Measurements from ENCODE around the gene LRRFIP1.

- TF ChIP-seq CTCF (IDR thresholded peaks at IDR 0.05) (no peak), POLR2AphosphoS5 (IDR thresholded peaks at IDR 0.05) (peak; percentile 61 to 69), POLR2A (IDR thresholded peaks at IDR 0.05; ENCODE audit: low read depth) (no peak), EP300 (IDR thresholded peaks at IDR 0.05) (no peak)
Observed at GRCh38 chr2:237732790-237733381, 105.5 kb downstream of the LRRFIP1 start.

Measured in esophagus muscularis mucosa (tissue), 4 donors.